Non-pigmented ciliary epithelial cell (primary cell): ENCODE data around the gene PTGES2.

Experiments
- DNase-seq: peaks from one replicate; pipeline ENCODE4 v3.0.0-alpha.2; 2010; ENCODE audit warnings: low read depth

Gene PTGES2

GRCh38 chr9:128127568-128127989 lies at the start of gene PTGES2:
Gene PTGES2 (minus strand): TSS chr9:128127729. CDS start chr9:128127717, 12 bp downstream.
- peak; percentile 14 for DNase-seq

DNA sequence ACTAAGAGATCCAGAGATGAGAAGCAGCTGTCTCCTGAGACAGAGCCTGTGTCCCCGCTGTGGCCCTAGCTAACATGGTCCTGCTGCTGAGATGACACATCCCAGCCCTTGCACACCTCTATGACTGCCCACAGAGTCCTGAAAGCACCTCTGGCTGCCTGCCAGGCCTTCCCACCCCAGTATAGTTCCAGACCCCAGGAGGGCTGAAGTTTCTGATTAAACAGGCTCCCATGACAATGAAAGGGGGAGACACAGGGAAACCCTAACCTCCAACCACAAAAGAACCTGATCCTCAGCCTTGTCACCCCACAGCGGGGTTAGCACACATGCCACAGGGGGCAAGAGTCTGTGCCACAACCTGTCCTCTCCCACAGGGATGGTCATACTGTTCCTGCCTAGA lies 48.2 kb upstream of the PTGES2 start:
- DNase-seq: no peak

- DNase-seq: no peak
Observed at GRCh38 chr9:128175102-128175563, 47.6 kb upstream of the PTGES2 start.

DNA sequence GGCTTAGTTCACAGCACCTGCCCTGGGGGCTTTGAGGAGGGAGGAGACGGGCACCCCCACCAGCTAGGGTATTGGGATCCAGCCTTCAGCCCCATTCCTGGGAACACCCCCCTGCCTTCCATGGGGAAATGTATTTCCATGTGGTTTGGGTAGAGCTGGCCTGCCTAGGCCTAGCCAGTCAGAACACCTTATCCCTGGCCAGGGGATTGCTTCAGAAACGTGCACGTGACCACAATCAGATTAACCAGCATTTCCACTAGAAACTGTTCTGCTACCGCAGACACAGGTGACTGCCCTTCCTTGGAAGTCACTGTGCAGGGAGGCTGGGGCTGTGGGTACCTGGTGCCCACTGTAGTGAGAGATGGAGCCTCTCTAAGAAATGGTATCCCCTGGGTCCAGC lies 46.5 kb upstream of the PTGES2 start:
- no peak for DNase-seq

- no peak for DNase-seq
Observed at GRCh38 chr9:128169925-128170324, 42.4 kb upstream of the PTGES2 start.

GRCh38 chr9:128169492-128169891 lies 42.0 kb upstream of the PTGES2 start:
- no peak for DNase-seq

DNA sequence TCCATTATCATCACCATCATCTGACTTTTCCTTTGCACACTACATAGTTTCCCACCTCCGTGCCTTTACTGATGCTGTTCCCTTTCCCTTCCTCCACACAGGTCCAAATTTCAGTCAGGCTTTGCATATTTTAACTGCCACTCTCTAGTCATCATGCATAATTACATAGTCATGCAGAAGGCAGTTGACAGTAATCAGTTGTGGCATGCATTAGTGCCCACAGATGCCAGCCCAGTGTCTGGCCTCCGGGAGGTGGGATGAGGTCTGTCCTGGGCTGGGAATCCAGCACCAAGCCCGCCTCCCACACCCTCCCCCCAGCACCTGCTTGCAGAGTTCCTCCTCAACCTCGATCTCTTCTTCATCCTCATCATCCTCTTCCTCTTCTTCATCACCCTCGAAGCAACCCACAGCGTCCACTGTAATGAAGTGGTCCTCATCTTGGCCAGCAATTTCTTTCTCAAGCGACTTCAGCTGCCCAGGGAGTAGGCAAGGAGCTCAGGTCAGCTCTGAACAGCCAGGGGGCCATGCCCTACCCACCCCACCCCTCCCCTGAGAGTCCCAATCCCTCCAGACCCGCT lies 41.3 kb upstream of the PTGES2 start:
- DNase-seq: no peak

DNA sequence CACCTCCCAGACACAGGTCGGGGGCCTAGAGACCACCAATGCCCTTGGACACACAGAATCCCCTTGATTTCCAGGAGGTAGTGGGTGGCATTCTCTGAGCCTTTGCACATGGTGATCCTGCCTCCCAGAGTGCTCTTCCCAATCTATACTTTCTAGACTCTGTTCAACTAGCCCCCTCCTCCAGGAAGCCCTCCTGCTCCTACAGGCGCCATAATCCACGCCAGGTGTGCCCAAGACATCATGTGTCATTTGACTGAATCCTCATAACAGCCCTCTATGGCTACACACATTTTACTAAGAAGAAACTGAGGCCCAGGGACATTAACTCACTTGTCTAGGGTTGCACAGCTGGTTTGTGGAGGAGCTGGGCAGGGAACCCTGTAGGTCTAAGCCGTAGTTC lies 39.7 kb upstream of the PTGES2 start:
- DNase-seq: no peak

DNA sequence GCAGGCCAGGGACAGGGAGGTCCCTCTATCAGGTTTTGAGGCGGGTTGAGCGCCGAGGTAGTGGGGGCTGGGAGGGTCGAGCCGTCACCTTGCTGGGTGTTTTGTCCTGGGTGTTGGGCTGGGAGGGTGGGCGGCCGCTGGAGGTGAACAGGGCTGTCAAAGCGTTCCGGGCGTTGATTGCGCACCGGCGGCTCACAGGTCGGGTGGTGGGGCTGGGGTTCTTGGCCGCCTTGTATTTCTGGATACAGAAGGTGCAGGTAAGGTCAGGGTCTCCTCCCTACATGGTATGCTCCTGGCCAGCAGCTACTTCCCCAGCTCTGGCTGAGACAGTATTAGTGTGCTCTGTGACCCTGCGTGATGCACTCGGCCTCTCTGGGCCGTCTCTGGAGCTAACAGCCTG lies 38.6 kb upstream of the PTGES2 start:
- DNase-seq: no peak

DNA sequence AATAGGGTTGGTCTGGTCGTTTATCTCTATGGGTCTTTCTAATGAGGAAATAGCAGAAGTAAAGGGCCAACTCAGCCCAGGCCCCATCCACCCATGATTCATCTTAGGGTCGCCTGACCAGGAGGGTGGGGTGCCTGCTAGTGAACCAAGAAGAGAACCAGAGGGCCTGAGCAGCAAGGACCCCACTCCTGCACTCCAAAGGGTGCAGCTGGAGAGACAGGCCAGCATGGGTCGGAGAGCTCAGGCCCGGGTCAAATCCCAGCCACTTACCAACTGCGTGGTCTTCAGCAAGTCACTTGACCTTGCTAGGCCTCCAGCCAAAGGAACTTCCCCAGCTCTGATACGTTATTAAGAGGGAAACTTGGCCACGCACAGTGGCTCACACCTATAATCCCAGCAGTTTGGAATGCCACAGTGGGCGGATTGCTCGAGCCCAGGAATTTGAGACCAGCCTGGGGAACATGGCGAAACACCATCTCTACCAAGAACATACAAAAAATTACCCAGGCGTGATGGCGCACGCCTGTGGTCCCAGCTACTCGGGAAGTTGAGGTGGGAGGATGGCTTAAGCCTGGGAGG lies 36.9 kb upstream of the PTGES2 start:
- DNase-seq: no peak

GRCh38 chr9:128163523-128164306 lies 36.2 kb upstream of the PTGES2 start:
- no peak for DNase-seq

DNA sequence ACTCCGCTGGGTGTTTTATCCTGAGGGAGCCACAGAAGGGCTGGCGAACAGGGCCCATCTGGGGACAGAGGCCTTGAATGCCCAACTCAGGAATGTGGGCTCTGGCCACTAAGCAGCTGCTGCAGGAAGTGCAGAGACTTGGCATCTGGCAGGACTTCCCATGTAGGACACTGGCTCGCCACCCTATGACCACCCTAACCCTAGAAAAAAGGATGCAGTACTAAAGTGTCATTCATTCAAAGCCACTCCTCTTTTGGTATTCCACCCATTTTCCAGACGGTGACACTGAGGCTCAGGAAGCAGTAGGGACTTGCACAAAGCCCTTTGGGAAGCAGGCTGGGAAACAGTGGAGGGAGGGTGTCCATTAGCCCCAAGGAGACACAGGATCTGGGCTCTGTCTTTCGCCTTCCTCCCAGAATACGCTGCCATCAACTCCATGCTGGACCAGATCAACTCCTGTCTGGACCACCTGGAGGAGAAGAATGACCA lies 35.5 kb upstream of the PTGES2 start:
- no peak for DNase-seq

GRCh38 chr9:128162215-128163026 lies 34.9 kb upstream of the PTGES2 start:
- DNase-seq: no peak

DNA sequence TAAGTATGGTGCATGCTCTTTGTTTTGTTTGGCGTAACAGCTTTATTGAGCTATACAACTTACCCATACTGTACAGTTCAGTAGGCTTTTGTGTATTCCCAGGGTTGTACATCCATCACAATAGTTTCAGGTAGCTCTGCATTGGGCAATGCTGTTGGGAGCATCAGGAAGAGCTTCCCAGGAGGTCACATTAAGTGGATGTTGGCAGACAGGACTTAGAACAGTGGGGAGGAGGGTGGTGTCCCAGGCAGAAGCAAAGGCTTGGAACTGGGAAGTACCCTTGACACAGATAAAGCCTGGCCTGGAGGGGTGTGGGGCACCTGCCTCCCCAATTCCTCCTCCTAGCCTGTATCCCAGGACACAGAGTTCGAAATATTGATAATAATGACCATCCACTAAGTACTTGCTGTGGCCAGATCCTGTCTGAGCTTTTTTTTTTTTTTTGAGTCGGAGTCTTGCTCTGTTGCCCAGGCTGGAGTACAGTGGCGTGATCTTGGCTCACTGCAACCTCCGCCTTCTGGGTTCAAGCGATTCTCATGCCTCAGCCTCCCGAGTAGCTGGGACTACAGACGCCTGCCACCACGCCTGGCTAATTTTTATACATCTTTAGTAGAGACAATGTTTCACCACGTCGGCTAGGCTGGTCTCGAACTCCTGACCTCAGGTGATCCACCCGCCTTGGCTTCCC lies 33.8 kb upstream of the PTGES2 start:
- DNase-seq: no peak

- no peak for DNase-seq
Observed at GRCh38 chr9:128160603-128160987, 33.1 kb upstream of the PTGES2 start.

GRCh38 chr9:128159784-128160602 lies 32.5 kb upstream of the PTGES2 start, which contains the start of gene BBLN:
Gene BBLN (plus strand): TSS chr9:128160265. CDS start chr9:128160408, 143 bp downstream.
- peak; percentile 36 for DNase-seq

- no peak for DNase-seq
Observed at GRCh38 chr9:128159522-128159783, 31.9 kb upstream of the PTGES2 start.

GRCh38 chr9:128155736-128156500 lies 28.4 kb upstream of the PTGES2 start:
- DNase-seq: no peak

GRCh38 chr9:128153947-128154695 lies 26.6 kb upstream of the PTGES2 start:
- DNase-seq: no peak
